Measurements from ENCODE around the gene BNIP3. TPM values are rescaled to one million over a fixed set of nuclear protein-coding genes. Genes with fewer than 3 reads are reported as not detected.
"Not testable (repeated sequence)": the region's sequence is repeated elsewhere in the genome, so short reads cannot be mapped to it uniquely, and the experiment has no call there.

BNIP3 gene
- total RNA-seq, 1 donor = 13.5 TPM

GRCh38 chr10:131994435-131994834, 12.7 kb upstream of the BNIP3 start:
- Histone ChIP-seq H3K4me3 (ENCODE audit: low read length) (no peak overlapping the region), H3K27me3 (ENCODE audit: insufficient read depth, low read length) (no peaks in the 10 kb centered on the region), H3K9me3 (ENCODE audit: low read depth, low read length) (no peaks in the 10 kb centered on the region), H3K4me1 (ENCODE audit: insufficient read depth, low read length) (no peaks in the 10 kb centered on the region)

GRCh38 chr10:131993275-131993674, 11.6 kb upstream of the BNIP3 start:
- H3K27me3 ChIP-seq (ENCODE audit: insufficient read depth, low read length) = no peaks in the 10 kb centered on the region
- no peak overlapping the region for H3K4me3 ChIP-seq (ENCODE audit: low read length)
- H3K9me3 ChIP-seq (ENCODE audit: low read depth, low read length) = no peaks in the 10 kb centered on the region
- H3K4me1 ChIP-seq (ENCODE audit: insufficient read depth, low read length) = no peaks in the 10 kb centered on the region

- H3K9me3 ChIP-seq (ENCODE audit: low read depth, low read length) = no peaks in the 10 kb centered on the region
- H3K27me3 ChIP-seq (ENCODE audit: insufficient read depth, low read length) = no peaks in the 10 kb centered on the region
- no peaks in the 10 kb centered on the region for H3K4me1 ChIP-seq (ENCODE audit: insufficient read depth, low read length)
- H3K4me3 ChIP-seq (ENCODE audit: low read length) = no peak overlapping the region
Observed at GRCh38 chr10:131991726-131992125, 10.0 kb upstream of the BNIP3 start.

GRCh38 chr10:131987786-131988185, 6.1 kb upstream of the BNIP3 start:
- H3K27me3 ChIP-seq (ENCODE audit: insufficient read depth, low read length); H3K9me3 ChIP-seq (ENCODE audit: low read depth, low read length): not testable (repeated sequence)

GRCh38 chr10:131987301-131987700, 5.6 kb upstream of the BNIP3 start:
- not testable (repeated sequence) for H3K4me3 ChIP-seq (ENCODE audit: low read length); H3K9me3 ChIP-seq (ENCODE audit: low read depth, low read length); H3K27me3 ChIP-seq (ENCODE audit: insufficient read depth, low read length); H3K4me1 ChIP-seq (ENCODE audit: insufficient read depth, low read length)

More at GRCh38 chr10:131987786-131988185, 6.1 kb upstream of the BNIP3 start:
- not testable (repeated sequence) for H3K4me1 ChIP-seq (ENCODE audit: insufficient read depth, low read length); H3K4me3 ChIP-seq (ENCODE audit: low read length)

- not testable (repeated sequence) for H3K4me1 ChIP-seq (ENCODE audit: insufficient read depth, low read length); H3K27me3 ChIP-seq (ENCODE audit: insufficient read depth, low read length); H3K9me3 ChIP-seq (ENCODE audit: low read depth, low read length); H3K4me3 ChIP-seq (ENCODE audit: low read length)
Observed at GRCh38 chr10:131986851-131987250, 5.1 kb upstream of the BNIP3 start.

- peaks cover 22% of the 10 kb centered on the region for H3K4me1 ChIP-seq (ENCODE audit: insufficient read depth, low read length)
- H3K27me3 ChIP-seq (ENCODE audit: insufficient read depth, low read length) = peaks cover 18% of the 10 kb centered on the region
- no peak overlapping the region for H3K4me3 ChIP-seq (ENCODE audit: low read length)
- no peaks in the 10 kb centered on the region for H3K9me3 ChIP-seq (ENCODE audit: low read depth, low read length)
Observed at GRCh38 chr10:131983780-131984179, 2.1 kb upstream of the BNIP3 start.

- Histone ChIP-seq H3K9me3 (ENCODE audit: low read depth, low read length) (no peaks in the 10 kb centered on the region), H3K27me3 (ENCODE audit: insufficient read depth, low read length) (peaks cover 18% of the 10 kb centered on the region), H3K4me3 (ENCODE audit: low read length) (peak overlapping the region; percentile 57), H3K4me1 (ENCODE audit: insufficient read depth, low read length) (peaks cover 22% of the 10 kb centered on the region)
Observed at GRCh38 chr10:131982796-131983195, 1.1 kb upstream of the BNIP3 start.

GRCh38 chr10:131982185-131982756, 548 bp upstream of the BNIP3 start:
- Histone ChIP-seq H3K4me1 (ENCODE audit: insufficient read depth, low read length) (peaks cover 22% of the 10 kb centered on the region), H3K9me3 (ENCODE audit: low read depth, low read length) (no peaks in the 10 kb centered on the region), H3K27me3 (ENCODE audit: insufficient read depth, low read length) (peaks cover 18% of the 10 kb centered on the region), H3K4me3 (ENCODE audit: low read length) (peak overlapping the region; percentile 57)

GRCh38 chr10:131980761-131981428, 828 bp downstream of the BNIP3 start:
- peaks cover 18% of the 10 kb centered on the region for H3K27me3 ChIP-seq (ENCODE audit: insufficient read depth, low read length)
- peak overlapping the region; percentile 57 for H3K4me3 ChIP-seq (ENCODE audit: low read length)
- no peaks in the 10 kb centered on the region for H3K9me3 ChIP-seq (ENCODE audit: low read depth, low read length)
- peaks cover 22% of the 10 kb centered on the region for H3K4me1 ChIP-seq (ENCODE audit: insufficient read depth, low read length)

- no peak overlapping the region for H3K4me3 ChIP-seq (ENCODE audit: low read length)
- peaks cover 22% of the 10 kb centered on the region for H3K4me1 ChIP-seq (ENCODE audit: insufficient read depth, low read length)
- H3K9me3 ChIP-seq (ENCODE audit: low read depth, low read length) = no peaks in the 10 kb centered on the region
- H3K27me3 ChIP-seq (ENCODE audit: insufficient read depth, low read length) = peaks cover 18% of the 10 kb centered on the region
Observed at GRCh38 chr10:131980321-131980720, 1.4 kb downstream of the BNIP3 start.

GRCh38 chr10:131979821-131980270, 1.9 kb downstream of the BNIP3 start:
- H3K9me3 ChIP-seq (ENCODE audit: low read depth, low read length) = no peaks in the 10 kb centered on the region
- peaks cover 22% of the 10 kb centered on the region for H3K4me1 ChIP-seq (ENCODE audit: insufficient read depth, low read length)
- H3K27me3 ChIP-seq (ENCODE audit: insufficient read depth, low read length) = peaks cover 18% of the 10 kb centered on the region
- no peak overlapping the region for H3K4me3 ChIP-seq (ENCODE audit: low read length)

- Histone ChIP-seq H3K4me3 (ENCODE audit: low read length) (no peak overlapping the region), H3K9me3 (ENCODE audit: low read depth, low read length) (no peaks in the 10 kb centered on the region), H3K27me3 (ENCODE audit: insufficient read depth, low read length) (peaks cover 18% of the 10 kb centered on the region), H3K4me1 (ENCODE audit: insufficient read depth, low read length) (peaks cover 22% of the 10 kb centered on the region)
Observed at GRCh38 chr10:131979336-131979735, 2.4 kb downstream of the BNIP3 start.

GRCh38 chr10:131978851-131979250, 2.9 kb downstream of the BNIP3 start:
- Histone ChIP-seq H3K4me3 (ENCODE audit: low read length) (no peak overlapping the region), H3K4me1 (ENCODE audit: insufficient read depth, low read length) (peaks cover 23% of the 10 kb centered on the region), H3K27me3 (ENCODE audit: insufficient read depth, low read length) (peaks cover 18% of the 10 kb centered on the region), H3K9me3 (ENCODE audit: low read depth, low read length) (no peaks in the 10 kb centered on the region)

GRCh38 chr10:131978366-131978765, 3.4 kb downstream of the BNIP3 start:
- Histone ChIP-seq H3K4me3 (ENCODE audit: low read length) (no peak overlapping the region), H3K27me3 (ENCODE audit: insufficient read depth, low read length) (peaks cover 18% of the 10 kb centered on the region), H3K4me1 (ENCODE audit: insufficient read depth, low read length) (peaks cover 28% of the 10 kb centered on the region), H3K9me3 (ENCODE audit: low read depth, low read length) (no peaks in the 10 kb centered on the region)
